Thyroid gland (tissue), 4 donors: ENCODE results near the gene ICE2. TPM values are rescaled to one million over a fixed set of nuclear protein-coding genes. Genes with fewer than 3 reads are reported as not detected.

Experiments used
- DNase-seq, 2 donors: peaks; one replicate each; pipeline ENCODE4 v3.0.0-alpha.2; 2019
- H3K27ac ChIP-seq, 3 donors: fragments of 200-600 bp; sonication (generic); 1 replicate in 2 of 3; 2 replicates in 1 of 3; pipeline ENCODE4 v1.5.1; 2016 to 2019; ENCODE audit warnings: mild to moderate bottlenecking in 1 of 3, moderate library complexity in 1 of 3
- H3K27me3 ChIP-seq: fragments of 200-600 bp; sonication (generic); one replicate; pipeline ENCODE4 v1.5.1; 2019
- H3K36me3 ChIP-seq, 2 donors: fragments of 200-600 bp; sonication (generic); one replicate each; pipeline ENCODE4 v1.5.1; 2016 to 2019
- H3K4me1 ChIP-seq, 2 donors: fragments of 200-600 bp; sonication (generic); one replicate each; pipeline ENCODE4 v1.5.1; 2017 to 2019
- H3K4me3 ChIP-seq, 3 donors: fragments of 200-600 bp; sonication (generic); replicated peaks in 1 of 3; 1 replicate in 2 of 3; 2 replicates in 1 of 3; pipeline ENCODE4 v1.5.1; 2016; ENCODE audit warnings: mild to moderate bottlenecking in 1 of 3
- H3K9me3 ChIP-seq: fragments of 200-600 bp; sonication (generic); one replicate; pipeline ENCODE4 v1.5.1; 2017
- POLR2A ChIP-seq, 2 donors: fragments of 450-650 bp; IDR thresholded peaks; one replicate each; pipeline ENCODE4 v1.6.1; 2017; ENCODE audit warnings: antibody characterized with exemption in 2 of 2, mild to moderate bottlenecking in 2 of 2, moderate library complexity in 1 of 2
- WGBS, 2 donors: methylation state at CpG; one replicate each; pipeline ENCODE4 v1.1.5; 2017; 5-methylcytosine and 5-hydroxymethylcytosine counted together
- intact Hi-C: fragments of 100-400 bp; cut with DNase I; formaldehyde crosslinking; loops from one replicate; pipeline ENCODE4 v1.15.1; 2023
- total RNA-seq, 4 donors: library from RNA; depleted of rRNA; stranded (reverse); fragments of >200 nt; gene quantifications; one replicate each; pipeline ENCODE4 v1.2.3, GENCODE V29; 2016
- TF ChIP-seq, protein P1 (sequence below), 6 experiments: fragments of 200-600 bp in 3 of 6; fragments of 450-650 bp in 3 of 6; sonication (generic) in 3 of 6; IDR thresholded peaks; one replicate each; pipeline ENCODE4 v1.5.1; 2016 to 2019; ENCODE audit warnings: antibody characterized with exemption in 6 of 6, mild to moderate bottlenecking in 2 of 6, inconsistent platforms in 1 of 6, moderate library complexity in 1 of 6

The ICE2 gene
- total RNA-seq, 4 donors from 2014 or later: 52.6 to 84.5 (median 59.5) TPM

DNA sequence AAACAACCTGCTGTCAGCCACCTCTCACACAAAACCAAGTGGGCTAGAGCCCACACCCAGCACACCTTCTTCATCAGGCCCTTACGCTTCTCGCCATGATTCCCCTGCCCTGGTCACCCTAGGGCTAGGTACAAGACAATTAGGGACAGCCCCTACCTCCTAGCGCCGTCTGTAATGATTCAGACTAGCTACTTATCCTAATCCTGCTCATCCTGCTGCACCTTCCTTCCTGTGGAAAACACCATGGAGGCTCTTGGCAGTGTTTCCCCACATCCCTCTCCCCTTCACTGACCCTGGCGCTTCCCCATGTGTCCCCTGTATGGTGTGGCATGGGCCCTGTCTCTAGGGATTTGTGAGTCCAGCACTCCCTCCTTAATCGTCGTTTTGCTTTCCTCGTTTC is 39.6 kb upstream of the ICE2 start:
- Histone ChIP-seq H3K4me3 (no peak overlapping the region), H3K4me1 (peaks cover 4 to 7% of the 10 kb centered on the region in 2 donors), H3K27ac (no peak overlapping the region), H3K36me3 (peaks cover 0 to 3% of the 10 kb centered on the region in 2 donors), H3K27me3 (no peaks in the 10 kb centered on the region), H3K9me3 (no peaks in the 10 kb centered on the region)
- intact Hi-C loops: no loop called here
- TF ChIP-seq, protein P1, sequence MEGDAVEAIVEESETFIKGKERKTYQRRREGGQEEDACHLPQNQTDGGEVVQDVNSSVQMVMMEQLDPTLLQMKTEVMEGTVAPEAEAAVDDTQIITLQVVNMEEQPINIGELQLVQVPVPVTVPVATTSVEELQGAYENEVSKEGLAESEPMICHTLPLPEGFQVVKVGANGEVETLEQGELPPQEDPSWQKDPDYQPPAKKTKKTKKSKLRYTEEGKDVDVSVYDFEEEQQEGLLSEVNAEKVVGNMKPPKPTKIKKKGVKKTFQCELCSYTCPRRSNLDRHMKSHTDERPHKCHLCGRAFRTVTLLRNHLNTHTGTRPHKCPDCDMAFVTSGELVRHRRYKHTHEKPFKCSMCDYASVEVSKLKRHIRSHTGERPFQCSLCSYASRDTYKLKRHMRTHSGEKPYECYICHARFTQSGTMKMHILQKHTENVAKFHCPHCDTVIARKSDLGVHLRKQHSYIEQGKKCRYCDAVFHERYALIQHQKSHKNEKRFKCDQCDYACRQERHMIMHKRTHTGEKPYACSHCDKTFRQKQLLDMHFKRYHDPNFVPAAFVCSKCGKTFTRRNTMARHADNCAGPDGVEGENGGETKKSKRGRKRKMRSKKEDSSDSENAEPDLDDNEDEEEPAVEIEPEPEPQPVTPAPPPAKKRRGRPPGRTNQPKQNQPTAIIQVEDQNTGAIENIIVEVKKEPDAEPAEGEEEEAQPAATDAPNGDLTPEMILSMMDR (IDR thresholded peaks at IDR 0.05): no peak
- TF ChIP-seq POLR2A (IDR thresholded peaks at IDR 0.05): no peak
- no peak for DNase-seq
- 83 to 88% methylated on average over 8 of the region's 8 CpGs for WGBS, 2 donors

DNA sequence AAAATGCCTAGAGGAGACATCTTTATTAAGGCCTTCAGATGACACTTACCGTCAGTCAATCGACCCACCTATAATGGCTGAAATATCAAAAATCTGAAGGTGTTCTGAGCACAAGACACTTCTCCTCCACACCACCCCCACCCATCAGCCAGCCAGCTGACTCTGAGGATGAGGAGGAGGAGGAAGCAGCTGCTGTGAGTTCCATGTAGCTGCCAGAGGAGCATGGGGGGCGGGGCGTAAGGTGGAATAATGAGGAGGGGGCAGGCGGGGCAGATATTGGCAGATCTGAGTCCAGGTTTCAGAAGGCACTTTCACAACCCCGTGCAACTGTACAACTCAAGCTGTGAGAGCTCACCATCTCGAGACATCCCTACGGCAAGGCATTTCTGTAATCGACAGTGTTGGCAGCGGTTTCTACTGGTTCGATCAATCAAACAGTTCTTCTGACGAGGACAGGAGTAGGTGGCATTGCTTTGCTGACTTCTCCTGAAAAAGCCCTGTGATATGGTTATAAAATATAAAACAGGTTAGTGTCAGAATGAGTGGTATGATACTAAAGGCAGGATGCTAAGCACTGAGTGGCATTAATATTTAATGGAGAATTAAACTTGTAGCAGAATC is 35.4 kb upstream of the ICE2 start:
- Histone ChIP-seq H3K36me3 (peaks cover 5 to 10% of the 10 kb centered on the region in 2 donors), H3K4me1 (peaks cover 0 to 4% of the 10 kb centered on the region in 2 donors), H3K27ac (no peak overlapping the region), H3K9me3 (no peaks in the 10 kb centered on the region), H3K27me3 (no peaks in the 10 kb centered on the region), H3K4me3 (no peak overlapping the region)
- 95 to 97% methylated on average over 12 of the region's 12 CpGs for WGBS, 2 donors
- intact Hi-C loops: no loop called here
- DNase-seq: no peak
- TF ChIP-seq POLR2A (IDR thresholded peaks at IDR 0.05): no peak
- TF ChIP-seq, protein P1 (IDR thresholded peaks at IDR 0.05): no peak

GRCh38 chr15:60513676-60514075 is 34.7 kb upstream of the ICE2 start:
- intact Hi-C loops: no loop called here
- Histone ChIP-seq H3K27me3 (no peaks in the 10 kb centered on the region), H3K4me1 (peaks cover 0 to 4% of the 10 kb centered on the region in 2 donors), H3K36me3 (peaks cover 5 to 10% of the 10 kb centered on the region in 2 donors), H3K9me3 (no peaks in the 10 kb centered on the region), H3K4me3 (no peak overlapping the region), H3K27ac (no peak overlapping the region)
- 95 to 98% methylated on average over 7 of the region's 7 CpGs for WGBS, 2 donors
- TF ChIP-seq POLR2A (IDR thresholded peaks at IDR 0.05): no peak
- TF ChIP-seq, protein P1 (IDR thresholded peaks at IDR 0.05): no peak
- DNase-seq: no peak

GRCh38 chr15:60512937-60513336 is 34.0 kb upstream of the ICE2 start:
- WGBS, 2 donors: 93 to 97% methylated on average over 4 of the region's 4 CpGs
- Histone ChIP-seq H3K9me3 (no peaks in the 10 kb centered on the region), H3K36me3 (peaks cover 5 to 10% of the 10 kb centered on the region in 2 donors), H3K27me3 (no peaks in the 10 kb centered on the region), H3K4me1 (peaks cover 3 to 6% of the 10 kb centered on the region in 2 donors), H3K27ac (no peak overlapping the region), H3K4me3 (no peak overlapping the region)
- TF ChIP-seq, protein P1 (IDR thresholded peaks at IDR 0.05): no peak
- TF ChIP-seq POLR2A (IDR thresholded peaks at IDR 0.05): no peak
- DNase-seq: no peak
- intact Hi-C loops: no loop called here

DNA sequence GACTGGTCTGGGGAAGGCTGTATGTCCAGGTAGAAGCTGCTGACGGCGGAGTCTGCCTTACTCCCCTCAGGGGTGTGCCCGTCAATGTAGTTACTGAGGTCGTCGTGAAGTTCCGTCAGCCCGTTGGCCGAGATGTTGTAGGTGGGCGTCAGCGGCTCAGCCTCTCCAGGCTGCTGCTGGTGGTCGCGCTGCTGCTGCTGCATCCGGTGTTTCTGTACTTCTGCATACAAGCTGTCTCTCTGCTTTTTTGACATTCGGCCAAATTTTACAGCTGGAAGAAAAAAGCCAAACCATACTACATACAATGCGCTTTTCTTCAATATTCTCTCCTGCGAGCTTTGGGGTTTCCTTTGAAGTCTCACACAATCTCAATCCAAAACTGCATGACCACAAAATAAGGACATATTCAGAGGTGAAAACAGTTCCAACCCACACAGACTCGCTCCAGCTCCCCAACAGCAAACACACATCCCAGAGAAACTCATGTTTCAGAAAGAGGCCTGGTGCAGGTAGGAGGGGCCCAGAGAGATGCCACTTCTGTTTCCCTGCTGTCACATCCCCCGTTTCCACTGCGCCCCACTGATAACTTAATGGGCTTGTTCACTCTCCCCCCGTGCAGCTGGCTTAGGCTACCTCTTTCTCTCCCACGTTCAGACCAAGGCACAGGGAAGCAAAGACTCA is 32.5 kb upstream of the ICE2 start:
- intact Hi-C loops: no loop called here
- no peaks in the 10 kb centered on the region for H3K27me3 ChIP-seq
- TF ChIP-seq POLR2A (IDR thresholded peaks at IDR 0.05): no peak
- TF ChIP-seq, protein P1 (IDR thresholded peaks at IDR 0.05): no peak
- DNase-seq: no peak
- no peaks in the 10 kb centered on the region for H3K9me3 ChIP-seq
- WGBS, 2 donors: 85 to 92% methylated on average over 21 of the region's 21 CpGs
- H3K27ac ChIP-seq: no peak overlapping the region
- H3K4me3 ChIP-seq: no peak overlapping the region
- H3K36me3 ChIP-seq: peaks cover 5 to 10% of the 10 kb centered on the region in 2 donors
- peaks cover 4 to 11% of the 10 kb centered on the region in 2 donors for H3K4me1 ChIP-seq
